ENCODE data around the gene ITGA1.
A peak's percentile ranks its signal among the peaks of the same experiment; 100 is the strongest.

Gene ITGA1

DNA sequence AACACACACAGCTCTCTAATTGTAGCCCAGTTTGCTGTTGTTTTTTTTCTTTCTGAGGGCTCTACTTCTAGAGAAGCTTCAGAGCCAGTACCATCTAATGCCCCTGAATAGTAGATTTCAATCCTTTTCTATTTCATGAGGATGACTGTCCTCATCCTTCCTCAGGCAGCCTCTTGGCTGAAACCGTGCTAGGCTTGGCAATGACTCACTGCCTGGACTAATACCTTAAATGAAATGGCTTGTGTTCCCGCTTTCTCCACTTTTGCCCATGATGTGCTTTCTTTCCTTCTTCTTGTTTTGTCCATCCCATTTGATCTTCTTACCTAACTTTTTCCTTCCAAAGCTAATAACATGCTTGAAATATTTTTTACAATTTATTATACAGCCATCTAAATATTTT, 80.1 kb downstream of the ITGA1 start:
- Histone ChIP-seq H3K4me1 (peaks cover 0 to 14% (median 0%) of the 10 kb centered on the region in 10 experiments; a peak in 5 of 20 replicates), H3K27me3 (no peaks in the 10 kb centered on the region), H3K9ac (no peak overlapping the region), H3K4me2 (no peak overlapping the region), H3K4me3 (no peak overlapping the region), H4K20me1 (no peaks in the 10 kb centered on the region), H3K36me3 (no peaks in the 10 kb centered on the region), H3K27ac (no peak overlapping the region), H3K9me3 (replicated peaks in 1 of 11) (no peaks in the 10 kb centered on the region)
- TF ChIP-seq Cebpa-rat (IDR thresholded peaks at IDR 0.05) = no peak

- H3K9ac ChIP-seq = no peak overlapping the region
- no peaks in the 10 kb centered on the region for H3K9me3 ChIP-seq (replicated peaks in 1 of 11)
- no peak overlapping the region for H3K4me3 ChIP-seq
- H3K36me3 ChIP-seq = no peaks in the 10 kb centered on the region
- H3K27ac ChIP-seq = no peak overlapping the region
- peaks cover 0 to 14% (median 0%) of the 10 kb centered on the region in 10 experiments; a peak in 5 of 20 replicates for H3K4me1 ChIP-seq
- H3K27me3 ChIP-seq = no peaks in the 10 kb centered on the region
- no peak overlapping the region for H3K4me2 ChIP-seq
- no peak for TF ChIP-seq Cebpa-rat (IDR thresholded peaks at IDR 0.05)
- no peaks in the 10 kb centered on the region for H4K20me1 ChIP-seq
Measured at GRCh38 chr5:52868417-52868816, 80.7 kb downstream of the ITGA1 start.

- no peak for TF ChIP-seq Cebpa-rat (IDR thresholded peaks at IDR 0.05)
- no peaks in the 10 kb centered on the region for H3K27me3 ChIP-seq
- no peak overlapping the region for H3K27ac ChIP-seq
- H3K4me3 ChIP-seq = no peak overlapping the region
- peaks cover 0 to 4% (median 0%) of the 10 kb centered on the region in 10 experiments; a peak in 4 of 20 replicates for H3K4me1 ChIP-seq
- no peak overlapping the region for H3K9ac ChIP-seq
- no peaks in the 10 kb centered on the region for H3K36me3 ChIP-seq
- no peaks in the 10 kb centered on the region for H4K20me1 ChIP-seq
- H3K9me3 ChIP-seq (replicated peaks in 1 of 11) = no peaks in the 10 kb centered on the region
- H3K4me2 ChIP-seq = no peak overlapping the region
Measured at GRCh38 chr5:52869391-52869790, 81.7 kb downstream of the ITGA1 start.

GRCh38 chr5:52870448-52870847, 82.7 kb downstream of the ITGA1 start:
- no peak for TF ChIP-seq Cebpa-rat (IDR thresholded peaks at IDR 0.05)
- Histone ChIP-seq H3K4me3 (no peak overlapping the region), H4K20me1 (no peaks in the 10 kb centered on the region), H3K4me2 (no peak overlapping the region), H3K9me3 (replicated peaks in 1 of 11) (no peaks in the 10 kb centered on the region), H3K36me3 (no peaks in the 10 kb centered on the region), H3K4me1 (no peaks in the 10 kb centered on the region), H3K27me3 (no peaks in the 10 kb centered on the region), H3K9ac (no peak overlapping the region), H3K27ac (no peak overlapping the region)

DNA sequence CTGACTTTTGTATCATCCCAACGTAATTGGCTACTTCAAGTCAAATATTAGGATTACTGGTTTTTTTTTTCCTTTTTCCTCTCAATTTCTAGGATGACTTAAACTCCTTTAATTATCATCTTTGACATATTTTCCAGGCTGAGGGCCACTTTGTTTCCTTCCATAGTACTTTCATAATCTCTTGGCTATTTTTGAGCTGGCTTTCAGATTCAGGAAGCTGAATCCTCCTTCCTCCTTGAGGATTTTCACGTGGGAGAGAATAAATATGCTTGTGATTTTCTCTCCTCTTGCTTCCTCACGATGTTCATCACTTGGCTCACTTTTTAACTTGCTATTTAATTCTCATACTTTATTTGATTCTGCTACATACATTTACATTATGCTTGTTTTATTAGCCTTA, 88.1 kb downstream of the ITGA1 start:
- no peaks in the 10 kb centered on the region for H3K27me3 ChIP-seq
- H3K27ac ChIP-seq = no peak overlapping the region
- H3K36me3 ChIP-seq = no peaks in the 10 kb centered on the region
- H3K4me3 ChIP-seq = no peak overlapping the region
- TF ChIP-seq Cebpa-rat (IDR thresholded peaks at IDR 0.05) = no peak
- 0 out of 22 replicates have a peak overlapping the region, but pooled peaks of 1 of the 11 experiments have one; percentile 15 for H3K4me2 ChIP-seq
- 0 out of 20 replicates have a peak, but pooled peaks cover 0 to 5% (median 0%) of the 10 kb centered on the region in 10 experiments for H3K4me1 ChIP-seq
- H4K20me1 ChIP-seq = no peaks in the 10 kb centered on the region
- no peak overlapping the region for H3K9ac ChIP-seq
- H3K9me3 ChIP-seq (replicated peaks in 1 of 11) = no peaks in the 10 kb centered on the region

- H4K20me1 ChIP-seq = no peaks in the 10 kb centered on the region
- no peak for TF ChIP-seq Cebpa-rat (IDR thresholded peaks at IDR 0.05)
- H3K4me2 ChIP-seq = no peak overlapping the region
- no peak overlapping the region for H3K9ac ChIP-seq
- H3K4me1 ChIP-seq = 0 out of 20 replicates have a peak, but pooled peaks cover 0 to 5% (median 0%) of the 10 kb centered on the region in 10 experiments
- H3K27me3 ChIP-seq = no peaks in the 10 kb centered on the region
- no peaks in the 10 kb centered on the region for H3K9me3 ChIP-seq (replicated peaks in 1 of 11)
- no peak overlapping the region for H3K4me3 ChIP-seq
- no peaks in the 10 kb centered on the region for H3K36me3 ChIP-seq
- H3K27ac ChIP-seq = no peak overlapping the region
Measured at GRCh38 chr5:52876456-52876855, 88.7 kb downstream of the ITGA1 start.

GRCh38 chr5:52878656-52879055, 90.9 kb downstream of the ITGA1 start:
- Histone ChIP-seq H3K9ac (no peak overlapping the region), H3K36me3 (no peaks in the 10 kb centered on the region), H3K27me3 (no peaks in the 10 kb centered on the region), H4K20me1 (no peaks in the 10 kb centered on the region), H3K9me3 (replicated peaks in 1 of 11) (no peaks in the 10 kb centered on the region), H3K4me3 (no peak overlapping the region), H3K4me1 (0 out of 20 replicates have a peak, but pooled peaks cover 0 to 5% (median 0%) of the 10 kb centered on the region in 10 experiments), H3K4me2 (no peak overlapping the region), H3K27ac (no peak overlapping the region)
- TF ChIP-seq Cebpa-rat (IDR thresholded peaks at IDR 0.05) = no peak

- Histone ChIP-seq H3K9ac (no peak overlapping the region), H3K4me3 (no peak overlapping the region), H3K9me3 (replicated peaks in 1 of 11) (no peaks in the 10 kb centered on the region), H4K20me1 (no peaks in the 10 kb centered on the region), H3K27ac (no peak overlapping the region), H3K36me3 (no peaks in the 10 kb centered on the region), H3K27me3 (no peaks in the 10 kb centered on the region), H3K4me2 (no peak overlapping the region), H3K4me1 (0 out of 20 replicates have a peak, but pooled peaks cover 0 to 5% (median 0%) of the 10 kb centered on the region in 10 experiments)
- no peak for TF ChIP-seq Cebpa-rat (IDR thresholded peaks at IDR 0.05)
Measured at GRCh38 chr5:52880541-52880940, 92.8 kb downstream of the ITGA1 start.

GRCh38 chr5:52881468-52881867, 93.8 kb downstream of the ITGA1 start:
- H3K4me2 ChIP-seq = no peak overlapping the region
- H3K9me3 ChIP-seq (replicated peaks in 1 of 11) = no peaks in the 10 kb centered on the region
- no peak for TF ChIP-seq Cebpa-rat (IDR thresholded peaks at IDR 0.05)
- no peaks in the 10 kb centered on the region for H3K4me1 ChIP-seq
- no peak overlapping the region for H3K27ac ChIP-seq
- no peak overlapping the region for H3K4me3 ChIP-seq
- no peak overlapping the region for H3K9ac ChIP-seq
- no peaks in the 10 kb centered on the region for H3K27me3 ChIP-seq
- H3K36me3 ChIP-seq = no peaks in the 10 kb centered on the region
- no peaks in the 10 kb centered on the region for H4K20me1 ChIP-seq

GRCh38 chr5:52883110-52883509, 95.4 kb downstream of the ITGA1 start:
- Histone ChIP-seq H3K4me2 (no peak overlapping the region), H3K4me1 (no peaks in the 10 kb centered on the region), H3K9ac (no peak overlapping the region), H3K4me3 (no peak overlapping the region), H3K27me3 (no peaks in the 10 kb centered on the region), H3K36me3 (no peaks in the 10 kb centered on the region), H3K9me3 (replicated peaks in 1 of 11) (no peaks in the 10 kb centered on the region), H3K27ac (no peak overlapping the region), H4K20me1 (no peaks in the 10 kb centered on the region)
- no peak for TF ChIP-seq Cebpa-rat (IDR thresholded peaks at IDR 0.05)
